ENCODE results near the gene DDX31. TPM values are rescaled to one million over a fixed set of nuclear protein-coding genes. Genes with fewer than 3 reads are reported as not detected.

The DDX31 gene
- total RNA-seq: 10 to 100 TPM; 12.4 to 23.3 TPM

GRCh38 chr9:132669698-132670456 lies at the start of gene DDX31:
DDX31 (minus strand) TSS chr9:132669983; CDS start chr9:132669934, 49 bp downstream.

GRCh38 chr9:132670457-132671391 lies 941 bp upstream of the DDX31 start, which contains the start of gene GTF3C4:
GTF3C4 (plus strand) TSS chr9:132670464; CDS start chr9:132670599, 135 bp downstream.

GRCh38 chr9:132582276-132582785 lies 87.5 kb downstream of the DDX31 start, which contains the start of gene BARHL1:
BARHL1 (plus strand) TSS chr9:132582606; CDS start chr9:132582798, 192 bp downstream.

Other genes with a start within 250 kb of the DDX31 start
- not detected for gene BARHL1, start 87.4 kb downstream of the DDX31 start, total RNA-seq
- 10 to 100 TPM; 14.1 to 21.3 TPM for gene GTF3C4, start 481 bp upstream of the DDX31 start, total RNA-seq
- gene AK8, start 208.3 kb upstream of the DDX31 start, total RNA-seq: 1 to 10 TPM in 1 of 2 donors, under 1 TPM in 1; under 0.01 to 1.4 TPM
- 1 to 10 TPM in 1 of 2 donors, under 1 TPM in 1; 1.00 to 3.1 TPM for gene SPACA9, start 208.9 kb upstream of the DDX31 start, total RNA-seq